ENCODE measurements around the gene ACKR1. TPM values are rescaled to one million over a fixed set of nuclear protein-coding genes. Genes with fewer than 3 reads are reported as not detected.

ACKR1 gene
- polyA plus RNA-seq, 1 of the 3 experiments (the other 2 are of a cell fraction), result 0.02 TPM

GRCh38 chr1:159173320-159173719 lies 31.4 kb upstream of the ACKR1 start:
- H4K20me1 ChIP-seq (ENCODE audit: insufficient read depth), result no peaks in the 10 kb centered on the region
- peaks cover 0 to 11% of the 10 kb centered on the region in 2 experiments; a peak in 1 of 4 replicates for H3K4me1 ChIP-seq (ENCODE audit: control insufficient read depth in 1 of 2, insufficient read depth in 2 of 2, low read depth in 1 of 2, low read length in 1 of 2)
- no peaks in the 10 kb centered on the region for H3K9me2 ChIP-seq
- H3F3A ChIP-seq (replicated peaks; ENCODE audit: insufficient read depth), result no peaks in the 10 kb centered on the region
- H3K27ac ChIP-seq (ENCODE audit: low read depth in 2 of 2, low read length in 1 of 2), result no peak overlapping the region; a peak in 1 of 4 replicates
- CTCF ChIA-PET, result interaction anchor here (2.9 to 20.8 kb wide), 2 partner anchors 13 to 33 kb away, joined by 7 to 660 read pairs; partner anchors contain the start of gene ACKR1
- no peaks in the 10 kb centered on the region for H3K36me3 ChIP-seq (replicated peaks in 1 of 2; ENCODE audit: control insufficient read depth in 1 of 2, insufficient read depth in 2 of 2, low read length in 1 of 2)
- TF ChIP-seq FOXM1 (IDR thresholded peaks at IDR 0.05; ENCODE audit: low read depth) (no peak), ZBTB33 (IDR thresholded peaks at IDR 0.05; ENCODE audit: borderline replicate concordance, low read depth) (no peak), NRF1 (IDR thresholded peaks at IDR 0.05; ENCODE audit: low read depth, low read length) (no peak), FOXJ3 (CRISPR knock-in tag; IDR thresholded peaks at IDR 0.05) (no peak), GABPA (IDR thresholded peaks at IDR 0.05; ENCODE audit: low read depth) (no peak), RXRA (IDR thresholded peaks at IDR 0.05; ENCODE audit: borderline replicate concordance, low read depth) (no peak), SIN3A (IDR thresholded peaks at IDR 0.05; ENCODE audit: borderline replicate concordance, low read depth, low read length) (no peak), NFIC (IDR thresholded peaks at IDR 0.05; ENCODE audit: borderline replicate concordance) (no peak), EZH2phosphoT487 (IDR thresholded peaks at IDR 0.05; ENCODE audit: borderline replicate concordance, low read depth) (no peak), JUND (IDR thresholded peaks at IDR 0.05) (no peak), FOSL2 (IDR thresholded peaks at IDR 0.05; ENCODE audit: borderline replicate concordance, low read depth) (no peak), EP300 (IDR thresholded peaks at IDR 0.05; ENCODE audit: borderline replicate concordance in 1 of 2, low read depth in 1 of 2, low read length in 1 of 2) (no peak), GATA2 (CRISPR knock-in tag; IDR thresholded peaks at IDR 0.05) (no peak), IRF3 (IDR thresholded peaks at IDR 0.05; ENCODE audit: low read depth, low read length) (no peak), ELF1 (IDR thresholded peaks at IDR 0.05) (no peak), MAX (IDR thresholded peaks at IDR 0.05; ENCODE audit: low read depth) (no peak), RCOR1 (IDR thresholded peaks at IDR 0.05; ENCODE audit: low read length) (no peak), CTCF (IDR thresholded peaks at IDR 0.05) (no peak), TAF1 (IDR thresholded peaks at IDR 0.05; ENCODE audit: borderline replicate concordance, low read depth, low read length) (no peak)
- WGBS (ENCODE audit: low lambda C conversion rate), result 38% methylated on average over 7 of the region's 7 CpGs
- no peaks in the 10 kb centered on the region for H3K79me2 ChIP-seq (ENCODE audit: insufficient read depth)
- DNase-seq, result no peak
- peaks cover 43% of the 10 kb centered on the region for H3K27me3 ChIP-seq (ENCODE audit: insufficient read depth)
- no peaks in the 10 kb centered on the region for H3K9me3 ChIP-seq
- H3K4me2 ChIP-seq, result no peak overlapping the region
- POLR2A ChIA-PET, result interaction anchor here (1.5 kb wide), 1 partner anchor 9 kb away, joined by 3 read pairs; no protein-coding TSS in a partner anchor
- H3K9ac ChIP-seq, result no peak overlapping the region
- no peak overlapping the region for H2AFZ ChIP-seq (ENCODE audit: low read depth)
- H3K4me3 ChIP-seq (ENCODE audit: low read depth in 2 of 2, low read length in 1 of 2), result no peak overlapping the region; a peak in 1 of 4 replicates
